HG03108 (cell line): ENCODE results near the gene CEP170.

ENCODE experiments used
- ATAC-seq: cut with Tn5 transposase; IDR thresholded peaks from one replicate; pipeline ENCODE4 v1.9.1; 2021; ENCODE audit warnings: moderate library complexity; ENCODE audit not compliant: unreplicated experiment

The CEP170 gene

DNA sequence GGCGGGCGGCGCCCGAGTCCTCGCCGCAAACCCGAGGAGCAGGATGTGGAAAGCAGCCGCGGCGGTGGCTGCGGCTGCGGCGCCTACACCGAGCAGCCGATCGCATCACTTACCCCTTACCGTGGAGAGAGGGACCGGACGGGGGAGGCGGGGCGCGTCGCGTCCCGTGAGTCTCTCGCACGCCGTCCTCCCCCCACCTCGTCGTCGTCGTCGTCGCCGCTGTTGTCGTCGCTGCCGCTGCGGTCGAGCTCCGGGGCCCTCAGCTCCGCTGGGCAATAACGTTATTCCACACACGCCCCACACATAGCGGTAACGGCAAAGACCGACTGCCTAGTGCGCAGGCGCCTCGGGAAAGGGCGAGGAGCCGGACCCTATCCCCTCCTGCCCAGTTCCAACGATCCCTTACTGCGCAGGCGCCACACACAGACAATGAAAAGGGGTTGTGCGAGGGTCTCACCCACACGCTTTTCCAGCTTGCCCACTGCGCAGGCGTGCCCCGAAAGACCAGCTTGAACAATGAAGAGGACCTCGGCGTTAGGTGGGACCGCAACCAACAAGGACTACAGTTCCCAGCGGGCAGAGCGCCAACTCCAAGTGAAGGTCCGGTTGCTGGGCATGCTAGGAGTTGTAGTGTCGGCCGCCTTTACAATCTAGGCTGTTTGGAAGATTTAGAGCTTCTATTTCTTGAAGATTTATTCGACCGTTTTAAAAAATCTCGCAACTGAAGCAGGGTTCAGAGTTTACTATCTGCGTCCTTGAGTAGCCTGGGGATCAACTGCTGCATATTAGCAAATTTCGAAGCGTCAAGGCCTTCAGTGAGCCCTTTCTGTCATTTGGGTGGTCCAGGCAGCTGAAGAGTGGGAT lies at the start of gene CEP170:
Gene CEP170, minus strand, starts transcription at position 355 of the 864 bp plus-strand sequence. CDS start 30,001 bp downstream, outside the sequence.
- ATAC-seq: peak; percentile 46

DNA sequence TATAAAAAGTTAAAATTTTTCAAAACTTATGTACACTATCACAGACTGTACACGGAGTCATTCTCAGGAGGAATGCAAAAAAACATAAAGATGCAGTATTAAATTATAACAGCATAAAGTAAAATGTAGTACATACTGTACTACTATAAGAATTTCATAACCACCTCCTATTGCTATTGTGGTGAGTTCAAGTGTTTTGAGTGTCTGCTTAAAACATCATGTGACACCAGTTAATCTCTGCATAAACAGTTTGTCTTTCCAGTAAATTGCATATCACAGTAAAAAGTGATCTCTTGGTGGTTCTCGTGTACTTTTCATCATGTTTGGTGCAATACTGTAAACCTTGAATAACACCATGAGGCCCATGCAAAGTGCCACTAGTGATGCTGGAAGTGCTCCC lies 46.0 kb upstream of the CEP170 start:
- no peak for ATAC-seq

DNA sequence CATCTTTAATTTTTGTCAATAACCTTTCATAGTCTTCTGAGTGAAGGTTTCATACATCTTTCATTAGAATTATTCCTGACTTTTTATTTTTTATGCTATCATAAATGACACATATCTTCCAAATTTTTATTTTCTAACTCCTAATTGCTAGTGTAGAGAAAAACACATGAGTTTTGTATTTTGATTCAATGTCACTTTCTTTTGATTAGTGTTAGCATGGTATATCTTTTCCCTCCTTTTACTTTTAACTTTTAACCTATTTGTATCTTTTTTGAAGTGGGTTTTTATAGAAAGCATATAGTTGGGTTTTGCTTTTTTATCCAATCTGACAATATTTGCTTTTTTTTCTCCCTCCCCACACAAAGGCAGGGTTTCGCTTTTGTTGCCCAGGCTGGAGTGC lies 44.0 kb upstream of the CEP170 start:
- ATAC-seq: no peak

DNA sequence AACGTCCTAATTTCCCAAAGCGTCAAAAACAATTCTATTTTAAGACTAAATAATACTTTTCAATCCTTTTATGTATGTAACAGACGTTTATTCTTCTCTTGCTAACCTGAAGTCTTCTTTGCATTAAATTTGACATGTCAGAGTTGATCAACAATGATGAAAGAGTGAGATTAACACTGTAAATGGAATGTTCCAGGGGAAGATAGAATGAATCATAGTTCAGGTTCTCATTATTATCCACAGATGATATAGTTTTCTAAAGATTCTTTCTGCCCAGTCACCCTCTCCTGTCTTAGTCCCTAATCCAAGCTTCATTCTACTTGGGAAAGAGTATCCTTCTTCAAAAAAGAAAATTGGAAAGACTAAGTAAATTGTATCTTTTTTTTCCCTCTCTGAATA lies 39.6 kb upstream of the CEP170 start:
- no peak for ATAC-seq

DNA sequence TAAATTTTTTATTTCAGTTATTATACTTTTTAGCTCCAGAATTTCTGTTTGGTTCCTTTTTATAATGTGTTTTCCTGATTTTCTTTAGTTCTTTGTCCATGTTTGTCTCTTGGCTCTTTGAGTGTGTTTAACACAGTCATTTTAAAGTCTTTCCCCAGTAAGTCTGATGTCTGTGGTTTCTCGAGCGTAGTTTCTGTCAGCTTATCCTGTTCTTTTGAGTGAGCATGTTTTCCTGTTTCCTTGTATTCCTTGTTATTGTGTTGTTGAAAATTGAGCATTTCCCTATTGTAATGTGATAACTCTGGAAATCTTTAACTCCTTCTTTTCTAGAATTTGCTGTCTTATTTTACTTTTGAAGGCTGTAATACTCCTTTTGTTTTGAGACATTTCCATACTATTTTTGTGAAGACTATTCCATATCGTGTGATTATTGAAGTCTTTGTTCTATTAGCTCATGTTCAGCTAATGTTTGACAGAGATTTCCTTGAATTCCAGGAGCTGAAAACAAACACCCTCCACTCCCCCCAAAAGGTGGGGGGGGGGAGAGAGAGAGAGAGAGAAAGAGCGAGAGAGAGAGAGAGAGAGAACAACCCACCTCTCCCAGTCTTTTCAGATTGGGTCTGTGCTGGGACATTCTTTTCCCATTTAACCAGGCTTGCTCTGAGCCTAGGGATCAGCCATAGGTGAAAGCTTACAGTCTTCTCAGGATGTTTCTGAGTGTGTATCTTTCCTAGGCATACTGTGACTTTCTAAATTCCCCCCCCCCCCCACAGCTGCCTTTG lies 39.1 kb upstream of the CEP170 start:
- no peak for ATAC-seq

DNA sequence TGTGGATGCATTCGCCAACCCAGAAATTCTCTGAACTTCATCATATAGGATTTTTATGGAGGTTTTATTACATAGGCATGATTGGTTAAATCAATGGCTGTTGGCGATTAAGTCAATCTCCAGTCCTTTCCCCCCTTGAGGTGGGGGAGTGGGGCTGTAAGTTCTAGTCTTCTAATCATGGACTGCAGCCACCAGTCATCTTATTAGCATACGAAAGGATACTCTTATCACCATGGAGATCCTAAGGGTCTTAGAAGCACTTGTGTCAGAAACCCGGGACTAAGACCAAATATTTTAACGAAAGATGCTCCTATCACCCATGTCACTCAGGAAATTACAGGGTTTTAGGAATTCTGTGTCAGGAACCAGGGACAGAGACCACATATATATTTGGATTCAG lies 37.0 kb upstream of the CEP170 start:
- no peak for ATAC-seq

DNA sequence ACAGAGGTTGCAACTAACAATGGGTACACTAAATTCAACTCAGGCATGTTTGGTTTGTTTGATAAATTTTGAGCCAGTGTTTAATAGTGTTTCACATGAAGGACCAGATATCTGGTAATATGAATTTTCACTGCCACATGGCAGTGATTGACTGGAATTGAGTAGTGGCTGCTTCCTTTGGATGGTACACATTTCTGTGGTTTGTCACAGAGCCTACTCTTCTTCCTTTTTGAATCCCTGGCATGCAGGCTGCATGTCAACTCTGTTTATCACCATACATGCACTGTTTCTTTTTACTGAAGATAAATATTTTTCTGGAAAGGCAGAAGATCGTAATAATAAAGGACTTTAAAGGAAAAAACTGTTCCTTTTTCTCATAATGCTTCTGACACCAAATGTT lies 36.2 kb upstream of the CEP170 start:
- ATAC-seq: no peak

DNA sequence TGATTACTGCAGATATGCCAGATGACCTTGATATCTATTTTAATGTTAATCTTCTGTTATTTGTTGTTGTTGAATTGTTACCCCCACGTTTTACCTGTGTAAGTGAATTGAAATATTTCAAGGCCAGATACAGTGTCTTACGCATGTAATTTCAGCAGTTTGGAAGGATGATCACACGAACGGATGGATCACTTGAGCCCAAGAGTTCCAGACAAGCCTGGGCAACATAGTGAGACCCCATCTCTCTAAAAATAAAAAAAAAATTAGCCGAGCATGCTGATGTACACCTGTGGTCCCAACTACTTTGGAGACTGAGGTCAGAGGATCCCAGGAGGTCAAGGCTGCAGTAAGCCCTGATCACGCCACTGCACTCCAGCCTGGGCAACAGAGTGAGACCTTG lies 33.0 kb upstream of the CEP170 start:
- no peak for ATAC-seq

DNA sequence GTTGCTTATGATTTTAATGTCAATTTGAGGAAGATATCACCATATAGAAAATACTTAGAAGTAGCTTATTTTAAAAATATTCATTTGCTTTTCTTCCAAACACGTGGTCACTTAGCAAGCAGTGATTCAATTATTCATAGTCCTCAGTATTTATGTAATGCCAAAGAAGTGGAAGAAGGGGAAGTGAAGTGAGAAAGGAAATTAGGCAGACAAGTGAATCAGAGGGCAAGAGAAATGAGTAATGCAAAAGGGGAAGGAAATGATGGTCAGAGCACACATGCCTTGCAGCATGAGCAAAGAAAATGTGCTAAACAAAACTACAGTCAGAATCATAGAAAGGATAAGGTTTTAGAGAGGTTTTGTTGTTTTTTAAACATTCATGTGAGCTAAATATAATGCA lies 32.6 kb upstream of the CEP170 start:
- ATAC-seq: peak; percentile 84

DNA sequence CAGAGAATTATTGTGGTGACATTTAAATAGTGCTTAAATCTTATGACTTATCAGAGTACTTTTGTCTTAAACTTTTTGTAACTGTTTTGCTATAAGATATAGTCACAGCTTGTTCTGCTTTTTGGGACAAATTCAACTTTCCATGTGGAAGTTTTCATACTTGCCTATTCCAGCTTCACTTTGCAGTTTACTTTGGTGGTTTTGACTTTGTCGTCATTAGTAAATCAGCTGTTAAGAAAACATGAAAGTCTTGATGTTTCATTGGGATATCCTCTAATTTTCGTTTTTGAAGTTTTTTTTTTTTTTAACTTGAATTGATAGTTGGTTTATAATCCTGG lies 32.0 kb upstream of the CEP170 start:
- no peak for ATAC-seq

DNA sequence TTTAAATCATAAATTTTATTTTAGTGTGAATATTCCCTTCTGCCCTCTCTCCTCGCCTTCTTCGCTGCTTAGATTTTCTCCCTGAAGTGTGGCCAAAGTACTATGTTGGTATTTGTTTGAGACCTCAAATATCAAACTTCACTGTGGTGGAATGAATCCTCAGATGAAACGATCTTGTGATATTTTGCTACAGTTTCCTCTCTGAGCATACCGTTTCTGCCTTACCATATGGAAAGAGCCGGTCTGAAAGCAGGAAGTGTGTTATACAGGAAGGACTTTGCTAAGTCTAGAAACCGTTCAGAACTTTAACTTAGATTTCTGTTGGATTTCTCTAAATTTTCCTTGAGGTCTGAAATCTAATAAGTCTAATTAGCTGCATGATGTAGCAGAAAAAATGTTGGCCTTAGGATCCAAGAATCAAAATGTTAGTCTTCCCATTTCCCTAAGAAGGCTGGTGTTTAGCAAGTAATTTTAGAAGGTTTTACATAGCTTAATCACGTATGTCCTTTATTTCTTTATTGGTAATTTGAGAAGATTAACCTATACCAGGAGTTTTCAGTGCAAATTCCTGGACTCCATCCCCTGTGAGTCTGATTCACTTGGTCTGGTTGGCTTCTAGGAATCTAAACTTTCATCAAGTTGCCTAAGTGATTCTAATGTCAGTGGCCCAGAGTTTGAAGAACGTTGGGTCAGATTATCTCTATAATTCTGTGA lies 31.5 kb upstream of the CEP170 start:
- no peak for ATAC-seq

DNA sequence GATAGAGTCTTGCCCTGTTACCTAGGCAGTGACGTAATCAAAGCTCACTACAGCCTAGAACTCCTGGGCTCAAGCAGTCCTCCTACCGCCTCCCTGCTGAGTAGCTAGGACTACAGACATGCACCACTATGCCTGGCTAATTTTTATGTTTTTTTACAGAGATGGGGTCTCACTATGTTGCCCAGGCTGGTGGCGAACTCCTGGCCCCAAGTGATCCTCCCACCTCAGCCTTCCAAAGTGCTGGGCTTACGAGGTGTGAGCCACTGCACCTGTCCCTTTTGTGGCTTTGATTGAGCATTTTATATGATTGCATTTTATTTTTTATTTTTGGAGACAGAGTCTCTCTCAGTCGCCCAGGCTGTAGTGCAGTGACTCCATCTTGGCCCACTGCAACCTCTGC lies 26.6 kb upstream of the CEP170 start:
- ATAC-seq: no peak

DNA sequence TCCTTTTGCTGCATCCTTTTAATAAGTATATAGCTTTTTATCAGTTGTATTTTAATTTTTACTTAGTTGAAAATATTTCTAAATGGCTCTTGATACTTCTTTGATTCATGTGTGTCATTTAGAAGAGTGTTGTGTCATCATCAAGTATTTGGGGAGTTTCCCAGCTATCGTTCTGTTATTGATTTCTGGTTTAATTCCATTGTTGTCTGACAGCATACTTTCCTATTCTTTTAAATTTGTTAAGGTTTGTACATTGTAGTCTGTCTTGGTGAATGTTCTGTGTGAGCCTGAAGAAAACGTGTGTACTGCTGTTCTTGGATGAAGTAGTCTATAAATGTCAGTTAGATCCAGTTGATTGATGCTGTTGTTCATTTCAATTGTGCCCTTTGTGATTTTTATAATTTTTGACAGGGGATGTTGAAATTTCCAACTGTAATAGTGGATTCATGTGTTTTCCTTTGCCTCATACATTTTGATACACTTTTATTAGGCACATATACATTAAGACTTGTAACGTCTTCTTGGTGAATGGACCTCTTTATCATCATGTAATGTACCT lies 25.6 kb upstream of the CEP170 start:
- no peak for ATAC-seq

DNA sequence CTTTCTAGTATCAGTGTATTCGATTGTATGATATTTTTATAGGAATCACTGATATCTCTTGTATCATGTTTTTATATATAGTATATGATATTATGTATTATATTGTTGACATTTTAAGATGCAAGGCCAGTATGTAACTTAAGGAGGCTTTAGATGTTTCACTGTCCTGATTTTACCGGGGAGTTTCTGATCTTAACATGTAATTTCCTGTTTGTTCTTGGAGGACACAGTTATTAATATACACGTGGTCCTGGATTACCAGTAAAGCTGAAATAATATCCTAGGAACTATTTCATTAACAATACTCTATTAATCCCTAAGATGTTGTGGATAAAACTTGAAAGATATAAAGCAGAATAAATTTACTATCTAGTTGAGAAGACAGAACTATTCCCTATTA lies 20.2 kb upstream of the CEP170 start:
- no peak for ATAC-seq

DNA sequence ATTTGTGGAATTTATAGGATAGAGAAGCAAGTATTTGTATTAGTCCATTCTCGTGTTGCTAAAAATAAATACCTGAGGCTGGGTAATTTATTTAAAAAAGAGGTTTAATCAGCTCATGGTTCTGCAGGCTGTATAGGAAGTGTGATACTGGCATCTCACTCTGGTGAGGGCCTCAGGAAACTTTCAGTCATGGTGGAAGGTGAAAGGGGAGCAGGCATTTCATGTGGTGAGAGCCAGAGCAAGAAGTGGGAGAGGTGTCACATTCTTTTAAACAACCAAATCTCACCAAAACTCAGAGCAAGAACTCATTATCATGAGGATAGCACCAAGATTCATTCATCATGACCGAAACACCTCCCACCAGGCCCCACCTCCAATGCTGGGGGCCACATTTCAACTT lies 18.9 kb upstream of the CEP170 start:
- no peak for ATAC-seq

DNA sequence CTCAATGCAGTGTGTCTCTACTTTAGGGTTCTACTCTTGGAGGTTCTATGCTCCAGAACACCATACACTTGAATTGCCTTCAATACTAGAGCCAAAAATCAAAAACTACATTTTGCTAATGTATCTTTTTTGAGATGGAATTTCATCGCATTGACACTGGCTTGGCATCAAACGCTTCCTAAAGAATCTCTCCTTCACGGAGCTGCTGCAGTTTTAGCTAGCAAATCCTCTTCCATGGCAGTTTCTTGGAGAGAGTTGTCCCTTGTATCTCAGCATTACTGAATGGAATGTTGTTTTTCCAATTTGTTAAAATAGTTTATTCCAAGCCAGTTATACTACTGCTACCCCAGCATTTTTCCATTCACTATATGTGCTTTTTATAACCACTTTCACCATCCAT lies 18.4 kb upstream of the CEP170 start:
- no peak for ATAC-seq

DNA sequence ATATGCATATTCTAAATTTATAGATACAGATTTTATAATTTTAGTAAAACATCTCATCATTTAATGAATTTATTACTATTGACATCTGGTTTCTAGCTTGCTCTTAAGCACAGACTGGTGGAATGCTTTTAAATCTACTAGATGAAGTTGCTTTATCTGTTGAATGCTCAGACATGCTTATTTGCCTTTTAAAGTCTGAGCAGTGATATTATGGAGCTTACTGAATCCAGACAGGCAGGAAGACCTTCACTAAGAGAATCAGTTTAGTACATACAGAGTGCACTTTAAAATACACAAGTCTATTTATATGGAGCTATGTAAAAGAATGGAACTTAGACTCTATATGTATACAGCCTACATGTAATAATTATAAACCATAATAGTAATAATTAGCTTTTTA lies 17.3 kb upstream of the CEP170 start:
- ATAC-seq: no peak

DNA sequence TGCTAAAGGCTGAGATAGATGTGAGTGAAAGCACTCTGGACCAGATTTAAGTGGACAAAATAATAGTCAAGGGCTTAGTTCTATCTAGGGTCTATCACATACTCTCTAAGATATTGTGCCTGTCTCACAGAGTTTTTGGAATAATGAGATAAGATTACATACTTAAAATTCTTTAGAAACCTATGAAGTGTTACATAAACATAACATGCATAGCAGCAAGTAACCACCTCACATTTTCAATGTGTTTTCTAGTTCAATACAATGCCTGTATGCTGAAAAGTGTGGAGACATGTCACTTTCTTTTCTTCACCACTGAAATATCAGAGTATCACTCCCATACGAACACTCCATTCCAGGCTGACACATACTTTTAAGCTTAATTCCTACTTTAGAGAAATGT lies 16.9 kb upstream of the CEP170 start:
- ATAC-seq: no peak

DNA sequence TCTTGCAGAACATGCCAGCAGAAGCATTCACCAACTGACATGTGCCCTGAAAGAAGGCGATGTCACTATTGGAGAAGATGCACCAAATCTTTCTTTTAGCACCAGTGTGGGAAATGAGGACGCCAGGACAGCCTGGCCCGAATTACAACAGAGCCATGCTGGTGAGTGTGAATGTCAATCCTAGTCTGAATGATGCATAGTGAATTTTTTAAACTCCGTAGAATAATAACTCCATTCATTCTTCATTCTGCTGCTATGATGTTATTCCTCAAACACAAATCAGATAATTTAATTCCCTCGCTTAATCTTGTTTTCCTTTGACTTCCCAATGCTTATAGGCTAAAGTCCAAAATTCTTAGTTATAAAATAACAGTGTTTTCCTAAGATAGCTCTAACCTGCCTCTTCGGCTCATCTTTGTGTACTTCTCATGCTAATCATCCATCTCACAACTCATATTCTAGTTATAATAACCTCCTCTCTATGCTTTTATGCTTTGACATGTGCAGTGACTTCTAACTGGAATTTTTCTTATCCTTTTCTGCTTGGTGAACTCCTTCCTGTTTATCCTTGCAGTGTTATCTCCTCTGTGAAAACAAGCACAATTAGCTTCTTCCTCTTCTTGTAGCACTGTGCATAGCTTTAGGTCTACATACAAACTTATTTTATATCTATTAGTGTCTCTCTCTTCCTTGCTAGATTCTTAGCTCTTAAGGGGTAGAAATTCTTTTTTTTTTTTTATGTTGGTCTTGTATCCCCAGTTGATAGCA lies 15.2 kb upstream of the CEP170 start:
- ATAC-seq: no peak

DNA sequence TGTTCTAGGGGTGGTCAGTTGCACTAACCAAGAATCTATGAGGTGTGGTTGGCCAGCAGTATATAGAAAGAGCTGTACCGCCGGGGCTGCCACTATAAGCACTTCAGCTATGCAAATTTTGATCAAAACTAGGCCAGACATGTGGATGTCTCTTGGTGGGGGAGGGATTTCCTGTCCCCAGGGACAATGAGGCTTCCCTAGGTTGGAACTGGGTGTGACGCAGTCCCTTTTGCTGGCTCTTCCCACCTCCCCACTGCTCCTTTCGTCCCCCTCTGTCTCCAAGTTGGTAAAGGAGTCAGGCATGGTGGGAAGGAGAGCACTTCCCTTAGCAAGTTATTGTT lies 14.3 kb upstream of the CEP170 start:
- ATAC-seq: no peak
